Ammon's horn (tissue), 1 donor: ENCODE measurements around the gene TUBD1.

Experiments used
- DNase-seq: peaks from one replicate; pipeline ENCODE4 v3.0.0-alpha.2; 2016; ENCODE audit warnings: low spot score

The TUBD1 gene

GRCh38 chr17:59825533-59826322 lies 67.0 kb downstream of the TUBD1 start:
- DNase-seq = no peak

GRCh38 chr17:59815965-59816364 lies 76.8 kb downstream of the TUBD1 start:
- DNase-seq = no peak

- no peak for DNase-seq
Measured at GRCh38 chr17:59814685-59815084, 78.1 kb downstream of the TUBD1 start.

- DNase-seq = no peak
Measured at GRCh38 chr17:59814276-59814675, 78.5 kb downstream of the TUBD1 start.

GRCh38 chr17:59812139-59812538 lies 80.6 kb downstream of the TUBD1 start:
- no peak for DNase-seq

- DNase-seq = no peak
Measured at GRCh38 chr17:59811209-59811608, 81.5 kb downstream of the TUBD1 start.

- DNase-seq = no peak
Measured at GRCh38 chr17:59810894-59811153, 81.9 kb downstream of the TUBD1 start.
